ENCODE measurements around the gene COX19. TPM values are rescaled to one million over a fixed set of nuclear protein-coding genes. Genes with fewer than 3 reads are reported as not detected.
"Not testable (repeated sequence)": the region's sequence is repeated elsewhere in the genome, so short reads cannot be mapped to it uniquely, and the experiment has no call there.

The COX19 gene
- polyA plus RNA-seq, 1 of the 3 experiments (the other 2 are of a cell fraction), result 7.6 TPM

- ChIA-PET POLR2A (no interaction called here), CTCF (interaction anchor here (0.9 to 11.7 kb wide), 5 partner anchors 13 to 639 kb away, joined by 3 to 99 read pairs (median 6); partner anchors contain the start of gene COX19)
- 72% methylated on average over 27 of the region's 31 CpGs for whole genome bisulfite sequencing (ENCODE audit: low lambda C conversion rate)
- no peak for TF ChIP-seq CTCF (IDR thresholded peaks at IDR 0.05)
- TF ChIP-seq USF1 (IDR thresholded peaks at IDR 0.05; ENCODE audit: borderline replicate concordance, low read depth), result no peak
- TF ChIP-seq GATA2 (CRISPR knock-in tag; IDR thresholded peaks at IDR 0.05), result 0 out of 2 replicates have a peak, but pooled peaks have one; percentile 17
- no peak for TF ChIP-seq SMC3 (IDR thresholded peaks at IDR 0.05; ENCODE audit: low read depth, low read length)
- no peak for TF ChIP-seq RXRA (IDR thresholded peaks at IDR 0.05; ENCODE audit: borderline replicate concordance, low read depth)
- no peak for TF ChIP-seq CHD2 (IDR thresholded peaks at IDR 0.05; ENCODE audit: low read length, partially characterized antibody)
- TF ChIP-seq YY1 (IDR thresholded peaks at IDR 0.05; ENCODE audit: low read depth), result no peak
- Histone ChIP-seq H3K36me3 (replicated peaks in 1 of 2; ENCODE audit: control insufficient read depth in 1 of 2, insufficient read depth in 2 of 2, low read length in 1 of 2) (no peaks in the 10 kb centered on the region), H3K9me2 (no peaks in the 10 kb centered on the region), H4K20me1 (ENCODE audit: insufficient read depth) (peaks cover 8% of the 10 kb centered on the region; the same call in 1 of the 2 replicates), H3K9ac (no peak overlapping the region), H3K27me3 (ENCODE audit: insufficient read depth) (0 out of 2 replicates have a peak, but pooled peaks cover under 1% of the 10 kb centered on the region), H3K4me1 (ENCODE audit: control insufficient read depth in 1 of 2, insufficient read depth in 2 of 2, low read depth in 1 of 2, low read length in 1 of 2) (peaks cover 4 to 22% of the 10 kb centered on the region in 2 experiments; a peak in 2 of 4 replicates), H3K27ac (ENCODE audit: low read depth in 2 of 2, low read length in 1 of 2) (no peak overlapping the region), H3K9me3 (no peaks in the 10 kb centered on the region), H3F3A (replicated peaks; ENCODE audit: insufficient read depth) (peaks cover 6% of the 10 kb centered on the region), H3K79me2 (ENCODE audit: insufficient read depth) (no peaks in the 10 kb centered on the region), H3K4me2 (no peak overlapping the region), H2AFZ (ENCODE audit: low read depth) (no peak overlapping the region), H3K4me3 (ENCODE audit: low read depth in 2 of 2, low read length in 1 of 2) (no peak overlapping the region)
- peak; percentile 56 for DNase-seq
Measured at GRCh38 chr7:960269-960871, 15.0 kb downstream of the COX19 start.

DNA sequence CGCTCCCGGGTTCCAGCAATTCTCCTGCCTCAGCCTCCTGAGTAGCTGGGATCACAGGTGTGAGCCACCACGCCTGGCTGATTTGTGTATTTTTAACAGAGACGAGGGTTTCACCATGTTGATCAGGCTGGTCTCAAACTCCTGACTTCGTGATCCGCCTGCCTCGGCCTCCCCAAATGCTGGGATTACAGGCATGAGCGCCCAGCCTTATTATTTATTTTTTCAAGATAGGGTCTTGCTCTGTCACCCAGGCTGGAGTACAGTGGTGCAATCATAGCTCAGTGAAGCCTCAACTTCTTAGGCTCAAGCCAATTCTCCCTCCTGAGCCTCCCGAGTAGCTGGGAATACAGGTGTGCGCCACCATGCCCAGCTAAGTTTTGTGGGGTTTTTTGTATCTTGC, 15.6 kb downstream of the COX19 start:
- DNase-seq; H3K9me2 ChIP-seq; H3F3A ChIP-seq (replicated peaks; ENCODE audit: insufficient read depth); H3K9ac ChIP-seq; H3K4me2 ChIP-seq; H3K27ac ChIP-seq (ENCODE audit: low read depth in 2 of 2, low read length in 1 of 2); H3K27me3 ChIP-seq (ENCODE audit: insufficient read depth); H3K4me3 ChIP-seq (ENCODE audit: low read depth in 2 of 2, low read length in 1 of 2); H2AFZ ChIP-seq (ENCODE audit: low read depth); H3K79me2 ChIP-seq (ENCODE audit: insufficient read depth); POLR2A ChIA-PET; H3K36me3 ChIP-seq (replicated peaks in 1 of 2; ENCODE audit: control insufficient read depth in 1 of 2, insufficient read depth in 2 of 2, low read length in 1 of 2); H4K20me1 ChIP-seq (ENCODE audit: insufficient read depth); H3K9me3 ChIP-seq: not testable (repeated sequence)
- H3K4me1 ChIP-seq (ENCODE audit: control insufficient read depth in 1 of 2, insufficient read depth in 2 of 2, low read depth in 1 of 2, low read length in 1 of 2), result peaks cover 4 to 16% of the 10 kb centered on the region in 2 experiments; a peak in 2 of 4 replicates
- 87% methylated on average over 10 of the region's 10 CpGs for WGBS (ENCODE audit: low lambda C conversion rate)
- CTCF ChIA-PET, result interaction anchor here (0.9 to 11.7 kb wide), 6 partner anchors 14 to 638 kb away, joined by 3 to 99 read pairs (median 4); partner anchors contain the start of gene COX19
